Suprapubic skin (tissue), 3 donors: ENCODE data around the gene ARHGEF1.

Experiments
- CTCF ChIP-seq, 2 donors: fragments of 200-600 bp in 1 of 2; fragments of 450-650 bp in 1 of 2; sonication (generic) in 1 of 2; IDR thresholded peaks; one replicate each; pipeline ENCODE4 v1.5.1; 2016 to 2019; ENCODE audit warnings: antibody characterized with exemption in 2 of 2, mild to moderate bottlenecking in 1 of 2, moderate library complexity in 1 of 2
- POLR2AphosphoS5 ChIP-seq, 3 donors: sonication (generic); formaldehyde crosslinking; IDR thresholded peaks; one replicate each; pipeline ENCODE4 v1.6.1; 2017; ENCODE audit warnings: antibody characterized with exemption in 3 of 3

- TF ChIP-seq CTCF (IDR thresholded peaks at IDR 0.05) (no peak), POLR2AphosphoS5 (IDR thresholded peaks at IDR 0.05) (no peak)
Observed at GRCh38 chr19:41932259-41932719, 49.3 kb downstream of the ARHGEF1 start.
